Keratinocyte (primary cell): ENCODE data around the gene CES1. TPM values are rescaled to one million over a fixed set of nuclear protein-coding genes. Genes with fewer than 3 reads are reported as not detected.
"Not testable (repeated sequence)": the region's sequence is repeated elsewhere in the genome, so short reads cannot be mapped to it uniquely, and the experiment has no call there.

ENCODE experiments used
- DNase-seq: peaks from one replicate; pipeline ENCODE4 v3.0.0-alpha.2; 2011; ENCODE audit warnings: low read depth, missing footprints, low spot score
- FAIRE-seq: peaks from 2 replicates; lab custom pipeline; 2011; peaks lifted over from hg19 to GRCh38; lab: Jason Lieb, UNC
- H2AFZ ChIP-seq: 2 replicates; pipeline ENCODE4 v1.6.0; 2012; ENCODE audit warnings: low read length, control low read depth, inconsistent platforms; ENCODE audit not compliant: control insufficient read depth
- H3K27ac ChIP-seq: 2 replicates; pipeline ENCODE4 v1.5.1; 2011; ENCODE audit warnings: low read length; ENCODE audit not compliant: control insufficient read depth, insufficient read depth
- H3K27me3 ChIP-seq: 3 replicates; pipeline ENCODE4 v1.6.0; 2011; ENCODE audit warnings: low read length; ENCODE audit not compliant: control insufficient read depth, insufficient read depth; ENCODE audit errors: extremely low read depth
- H3K36me3 ChIP-seq, 2 experiments: 2 replicates in 1 of 2; 3 replicates in 1 of 2; pipeline ENCODE4 v1.5.1; 2011; ENCODE audit warnings: low read length in 2 of 2, mild to moderate bottlenecking in 1 of 2; ENCODE audit not compliant: control insufficient read depth in 2 of 2, insufficient read depth in 2 of 2; ENCODE audit errors: extremely low read depth in 1 of 2
- H3K4me1 ChIP-seq: 3 replicates; pipeline ENCODE4 v1.5.1; 2011; ENCODE audit warnings: low read length; ENCODE audit not compliant: control insufficient read depth, insufficient read depth; ENCODE audit errors: extremely low read depth
- H3K4me2 ChIP-seq: 3 replicates; pipeline ENCODE4 v1.6.0; 2011; ENCODE audit warnings: low read depth, low read length; ENCODE audit not compliant: control insufficient read depth, insufficient read depth; ENCODE audit errors: extremely low read depth
- H3K4me3 ChIP-seq, 3 experiments: fragments of 200-600 bp in 1 of 3; sonication (generic) in 1 of 3; 2 replicates in 2 of 3; 3 replicates in 1 of 3; pipeline ENCODE4 v1.5.1; 2011 to 2016; ENCODE audit warnings: low read length in 3 of 3, mild to moderate bottlenecking in 3 of 3, control low read depth in 2 of 3, inconsistent platforms in 1 of 3, low read depth in 1 of 3, mixed read lengths in 1 of 3, mixed run types in 1 of 3, moderate library complexity in 1 of 3; ENCODE audit not compliant: control insufficient read depth in 2 of 3, insufficient read depth in 2 of 3; ENCODE audit errors: extremely low read depth in 1 of 3
- H3K79me2 ChIP-seq: 2 replicates; pipeline ENCODE4 v1.6.0; 2012; ENCODE audit warnings: low read length; ENCODE audit not compliant: control insufficient read depth, insufficient read depth
- H3K9ac ChIP-seq: 3 replicates; pipeline ENCODE4 v1.6.0; 2011; ENCODE audit warnings: low read length; ENCODE audit not compliant: control insufficient read depth, insufficient read depth; ENCODE audit errors: extremely low read depth
- H3K9me1 ChIP-seq: 3 replicates; pipeline ENCODE4 v1.6.0; 2011; ENCODE audit warnings: low read length; ENCODE audit not compliant: control insufficient read depth, insufficient read depth; ENCODE audit errors: extremely low read depth
- H3K9me3 ChIP-seq: 2 replicates; pipeline ENCODE4 v1.5.1; 2012; ENCODE audit warnings: low read depth, low read length; ENCODE audit not compliant: control insufficient read depth
- H4K20me1 ChIP-seq: 3 replicates; pipeline ENCODE4 v1.6.0; 2011; ENCODE audit warnings: low read length; ENCODE audit not compliant: control insufficient read depth, insufficient read depth; ENCODE audit errors: extremely low read depth
- CTCF ChIP-seq, 3 experiments: IDR thresholded peaks in 1 of 3; conservative IDR thresholded peaks in 1 of 3; optimal IDR thresholded peaks in 1 of 3; 2 replicates in 2 of 3; 3 replicates in 1 of 3; pipeline versions ENCODE3 to v1.5.1; 2011; ENCODE audit warnings: low read length in 3 of 3, mild to moderate bottlenecking in 3 of 3, moderate library complexity in 2 of 3, control low read depth in 1 of 3, inconsistent platforms in 1 of 3; ENCODE audit not compliant: insufficient read depth in 2 of 3; ENCODE audit errors: extremely low read depth in 1 of 3
- EZH2 ChIP-seq: IDR thresholded peaks from one replicate; pipeline ENCODE4 v1.6.1; 2012; ENCODE audit warnings: inconsistent platforms, mild to moderate bottlenecking, low read length, moderate library complexity
- dilution Hi-C: fragments of 300-500 bp; cut with MboI; formaldehyde crosslinking; loops from one replicate; pipeline ENCODE4 v1.7.0; 2020; ENCODE audit warnings: low sequenced_read_pairs; ENCODE audit not compliant: extremely low pct_ligation_motif_present
- polyA plus RNA-seq, 5 experiments: library from polyadenylated mRNA; depleted of rRNA in 3 of 5; stranded (reverse) in 3 of 5; stranded (forward) in 1 of 5; unstranded in 1 of 5; fragments of >200 nt; gene quantifications; 1 replicate in 1 of 5; 2 replicates in 3 of 5; 3 replicates in 1 of 5; pipeline versions ENCODE4 v1.2.1 to v1.2.3, GENCODE V29; 2011 to 2012; ENCODE audit warnings: missing spikeins in 2 of 5, low read depth in 1 of 5, low replicate concordance in 1 of 5

Gene CES1
- polyA plus RNA-seq, 1 donor (not counting 4 experiments of a cell fraction or from before 2014, with no cell fraction given) = 0.10 TPM

GRCh38 chr16:55830658-55831294, 2.1 kb downstream of the CES1 start:
- Histone ChIP-seq H3K36me3 (no peaks in the 10 kb centered on the region), H3K27me3 (no peaks in the 10 kb centered on the region), H3K9me3 (no peaks in the 10 kb centered on the region), H3K4me2 (no peak overlapping the region), H3K27ac (no peak overlapping the region), H3K4me1 (no peaks in the 10 kb centered on the region), H2AFZ (no peak overlapping the region), H4K20me1 (no peaks in the 10 kb centered on the region), H3K9me1 (no peaks in the 10 kb centered on the region), H3K9ac (no peak overlapping the region), H3K79me2 (no peaks in the 10 kb centered on the region), H3K4me3 (no peak overlapping the region)
- FAIRE-seq (no peak), DNase-seq (no peak)
- dilution Hi-C loops = loop anchor here (25.0 kb wide), 1 partner anchor 118 kb away; no protein-coding TSS in a partner anchor
- TF ChIP-seq EZH2 (no peak), CTCF (optimal IDR thresholded peaks at IDR 0.05 in 1 of 3, IDR thresholded peaks at IDR 0.05 in 1 of 3, conservative IDR thresholded peaks at IDR 0.05 in 1 of 3; ENCODE audit: extremely low read depth in 1 of 3, insufficient read depth in 2 of 3, low read length in 3 of 3) (no peak)

GRCh38 chr16:55829232-55829631, 3.7 kb downstream of the CES1 start:
- not testable (repeated sequence) for H3K4me1 ChIP-seq, H2AFZ ChIP-seq, H3K9ac ChIP-seq, H3K36me3 ChIP-seq, H3K9me3 ChIP-seq, H3K4me2 ChIP-seq, H3K79me2 ChIP-seq, DNase-seq, H3K27ac ChIP-seq, FAIRE-seq, H3K27me3 ChIP-seq, H4K20me1 ChIP-seq, H3K9me1 ChIP-seq, H3K4me3 ChIP-seq
- dilution Hi-C loops = loop anchor here (25.0 kb wide), 1 partner anchor 117 kb away; no protein-coding TSS in a partner anchor

GRCh38 chr16:55828680-55829079, 4.2 kb downstream of the CES1 start:
- Histone ChIP-seq H3K9me1 (no peaks in the 10 kb centered on the region), H4K20me1 (no peaks in the 10 kb centered on the region), H3K4me2 (no peak overlapping the region), H2AFZ (no peak overlapping the region), H3K79me2 (no peaks in the 10 kb centered on the region), H3K9me3 (no peaks in the 10 kb centered on the region), H3K36me3 (no peaks in the 10 kb centered on the region), H3K4me3 (no peak overlapping the region), H3K27ac (no peak overlapping the region), H3K4me1 (no peaks in the 10 kb centered on the region), H3K9ac (no peak overlapping the region), H3K27me3 (no peaks in the 10 kb centered on the region)
- TF ChIP-seq CTCF (optimal IDR thresholded peaks at IDR 0.05 in 1 of 3, IDR thresholded peaks at IDR 0.05 in 1 of 3, conservative IDR thresholded peaks at IDR 0.05 in 1 of 3; ENCODE audit: extremely low read depth in 1 of 3, insufficient read depth in 2 of 3, low read length in 3 of 3) (no peak), EZH2 (no peak)
- DNase-seq = no peak
- dilution Hi-C loops = loop anchor here (25.0 kb wide), 1 partner anchor 116 kb away; no protein-coding TSS in a partner anchor
- FAIRE-seq = no peak
